Panc1 (cell line): ENCODE data around the gene OR6K6. TPM values are rescaled to one million over a fixed set of nuclear protein-coding genes. Genes with fewer than 3 reads are reported as not detected.

Experiments
- ATAC-seq: fragments of 200-7000 bp; cut with Tn5 transposase; 2 replicates; pipeline ENCODE4 v1.9.1; 2020; ENCODE audit warnings: mild to moderate bottlenecking, moderate library complexity
- BruUV-seq: library from RNA; stranded (reverse); fragments of 400-500 nt; replicated peaks from 2 replicates; lab custom pipeline; 2021; lab: Mats Ljungman, UMichigan
- CTCF ChIA-PET: fragments of 300-600 bp; sonication (Branson Sonifier 250); formaldehyde crosslinking; loops from one replicate; lab custom pipeline; 2022; ENCODE audit warnings: antibody characterized with exemption; lab: Charles Lee
- POLR2A ChIA-PET: fragments of 300-600 bp; sonication (Branson Sonifier 250); formaldehyde crosslinking; loops from one replicate; lab custom pipeline; 2022; ENCODE audit warnings: antibody characterized with exemption; lab: Charles Lee
- DNase-seq: peaks from one replicate; pipeline ENCODE4 v3.0.0-alpha.2; 2010; ENCODE audit warnings: low read depth, low spot score
- H3K27ac ChIP-seq: 2 replicates; pipeline ENCODE4 v1.5.1; 2011; ENCODE audit warnings: mild to moderate bottlenecking, low read length, inconsistent platforms
- H3K27me3 ChIP-seq: fragments of 200-500 bp; sonication (Bioruptor generic); 2 replicates; pipeline ENCODE4 v1.6.0; 2014; ENCODE audit warnings: low read length, inconsistent platforms; ENCODE audit not compliant: control insufficient read depth, insufficient read depth
- H3K36me3 ChIP-seq: fragments of 200-500 bp; sonication (Bioruptor generic); 2 replicates; pipeline ENCODE4 v1.5.1; 2014; ENCODE audit warnings: inconsistent platforms, mild to moderate bottlenecking, low read length, moderate library complexity; ENCODE audit not compliant: control insufficient read depth, insufficient read depth
- H3K4me1 ChIP-seq: 2 replicates; pipeline ENCODE4 v1.5.1; 2011; ENCODE audit warnings: inconsistent platforms, mild to moderate bottlenecking, low read length, moderate library complexity; ENCODE audit not compliant: control insufficient read depth, insufficient read depth
- H3K4me3 ChIP-seq, 2 experiments: 2 replicates each; pipeline ENCODE4 v1.5.1; 2011 to 2012; ENCODE audit warnings: low read depth in 2 of 2, low read length in 2 of 2, mild to moderate bottlenecking in 2 of 2, inconsistent platforms in 1 of 2, moderate library complexity in 1 of 2
- H3K9me3 ChIP-seq: fragments of 200-500 bp; sonication (Bioruptor generic); 2 replicates; pipeline ENCODE4 v1.5.1; 2014; ENCODE audit warnings: low read depth, mild to moderate bottlenecking, inconsistent platforms, low read length, moderate library complexity; ENCODE audit not compliant: control insufficient read depth, insufficient read depth
- POLR2AphosphoS5 ChIP-seq: IDR thresholded peaks from 2 replicates; pipeline ENCODE4 v1.6.1; 2012; ENCODE audit warnings: mild to moderate bottlenecking, low read depth, low read length, moderate library complexity
- REST ChIP-seq, 2 experiments: IDR thresholded peaks; 2 replicates each; pipeline ENCODE4 v1.6.1; 2011 to 2012; ENCODE audit warnings: low read depth in 2 of 2, control low read depth in 1 of 2, low read length in 1 of 2, mild to moderate bottlenecking in 1 of 2, moderate library complexity in 1 of 2; ENCODE audit not compliant: insufficient read depth in 1 of 2
- SIN3A ChIP-seq: IDR thresholded peaks from 2 replicates; pipeline ENCODE4 v1.6.1; 2012; ENCODE audit warnings: low read depth, mild to moderate bottlenecking, low read length, moderate library complexity, borderline replicate concordance; ENCODE audit not compliant: insufficient read depth
- TCF7L2 ChIP-seq: IDR thresholded peaks from 2 replicates; pipeline ENCODE4 v1.6.1; 2011; ENCODE audit warnings: mild to moderate bottlenecking, low read depth, low read length, inconsistent platforms
- in situ Hi-C: cut with HindIII; loops from 2 replicates; pipeline ENCODE4 v1.10.0; 2016; ENCODE audit warnings: low sequenced_read_pairs, low pct_unique_long_range_greater_than_20kb
- intact Hi-C: fragments of 100-400 bp; cut with micrococcal nuclease; formaldehyde crosslinking; loops from one replicate; pipeline ENCODE4 v1.10.0; 2022; ENCODE audit not compliant: unreplicated experiment
- total RNA-seq: library from RNA; stranded (reverse); gene quantifications from one replicate; pipeline ENCODE4 v1.2.1, GENCODE V29; 2021; ENCODE audit not compliant: unreplicated experiment
- TF ChIP-seq, protein P1 (sequence below): fragments of 450-650 bp; IDR thresholded peaks from 2 replicates; pipeline ENCODE4 v1.5.1; 2017; ENCODE audit warnings: mild to moderate bottlenecking

OR6K6 gene
- total RNA-seq, 1 experiment from 2014 or later = not detected

GRCh38 chr1:158730453-158730852 is 24.1 kb upstream of the OR6K6 start:
- intact Hi-C loops (no loop called here), in situ Hi-C loops (no loop called here)
- Histone ChIP-seq H3K27ac (no peak overlapping the region), H3K27me3 (no peaks in the 10 kb centered on the region), H3K4me1 (no peaks in the 10 kb centered on the region), H3K36me3 (no peaks in the 10 kb centered on the region), H3K4me3 (no peak overlapping the region), H3K9me3 (no peaks in the 10 kb centered on the region)
- no peak for DNase-seq
- TF ChIP-seq REST (IDR thresholded peaks at IDR 0.05; ENCODE audit: insufficient read depth in 1 of 2, low read depth in 2 of 2, low read length in 1 of 2) = no peak
- no peak for TF ChIP-seq SIN3A
- no peak for TF ChIP-seq TCF7L2
- TF ChIP-seq, protein P1, sequence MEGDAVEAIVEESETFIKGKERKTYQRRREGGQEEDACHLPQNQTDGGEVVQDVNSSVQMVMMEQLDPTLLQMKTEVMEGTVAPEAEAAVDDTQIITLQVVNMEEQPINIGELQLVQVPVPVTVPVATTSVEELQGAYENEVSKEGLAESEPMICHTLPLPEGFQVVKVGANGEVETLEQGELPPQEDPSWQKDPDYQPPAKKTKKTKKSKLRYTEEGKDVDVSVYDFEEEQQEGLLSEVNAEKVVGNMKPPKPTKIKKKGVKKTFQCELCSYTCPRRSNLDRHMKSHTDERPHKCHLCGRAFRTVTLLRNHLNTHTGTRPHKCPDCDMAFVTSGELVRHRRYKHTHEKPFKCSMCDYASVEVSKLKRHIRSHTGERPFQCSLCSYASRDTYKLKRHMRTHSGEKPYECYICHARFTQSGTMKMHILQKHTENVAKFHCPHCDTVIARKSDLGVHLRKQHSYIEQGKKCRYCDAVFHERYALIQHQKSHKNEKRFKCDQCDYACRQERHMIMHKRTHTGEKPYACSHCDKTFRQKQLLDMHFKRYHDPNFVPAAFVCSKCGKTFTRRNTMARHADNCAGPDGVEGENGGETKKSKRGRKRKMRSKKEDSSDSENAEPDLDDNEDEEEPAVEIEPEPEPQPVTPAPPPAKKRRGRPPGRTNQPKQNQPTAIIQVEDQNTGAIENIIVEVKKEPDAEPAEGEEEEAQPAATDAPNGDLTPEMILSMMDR = no peak
- no peak for TF ChIP-seq POLR2AphosphoS5
- no TSS peak for BruUV-seq
- ChIA-PET CTCF (no interaction called here), POLR2A (no interaction called here)
- ATAC-seq = no peak

DNA sequence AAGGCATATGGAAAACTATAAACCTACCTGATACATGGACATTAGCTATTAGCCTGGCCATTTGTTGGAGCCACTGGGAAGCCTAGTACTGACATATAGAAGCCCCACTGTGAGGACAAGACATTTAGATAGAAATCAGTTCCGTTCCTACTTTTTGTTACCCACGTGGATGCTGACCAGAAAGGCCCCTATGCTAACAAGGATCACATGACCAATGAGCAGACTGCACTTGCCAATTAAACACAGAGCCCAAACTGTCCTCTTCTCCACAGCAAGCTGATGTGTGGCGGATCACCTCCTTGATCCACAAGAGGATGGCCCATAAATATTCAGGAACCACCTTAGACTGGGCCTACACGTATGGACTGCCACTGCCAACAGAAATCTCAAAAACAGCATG is 22.8 kb upstream of the OR6K6 start:
- no peak for DNase-seq
- H3K27me3 ChIP-seq = no peaks in the 10 kb centered on the region
- in situ Hi-C loops = no loop called here
- intact Hi-C loops = no loop called here
- H3K4me3 ChIP-seq = no peak overlapping the region
- no TSS peak for BruUV-seq
- ChIA-PET CTCF (no interaction called here), POLR2A (no interaction called here)
- TF ChIP-seq REST (IDR thresholded peaks at IDR 0.05; ENCODE audit: insufficient read depth in 1 of 2, low read depth in 2 of 2, low read length in 1 of 2) (no peak), SIN3A (no peak), POLR2AphosphoS5 (no peak), TCF7L2 (no peak)
- TF ChIP-seq, protein P1 = no peak
- no peaks in the 10 kb centered on the region for H3K4me1 ChIP-seq
- no peak overlapping the region for H3K27ac ChIP-seq
- H3K36me3 ChIP-seq = no peaks in the 10 kb centered on the region
- no peaks in the 10 kb centered on the region for H3K9me3 ChIP-seq
- ATAC-seq = no peak
